K562 (cell line): ENCODE results near the gene DPP8. TPM values are rescaled to one million over a fixed set of nuclear protein-coding genes. Genes with fewer than 3 reads are reported as not detected.

Source experiments
- ATAC-seq: fragments of 200-7000 bp; cut with Tn5 transposase; 3 replicates; pipeline ENCODE4 v1.9.1; 2020; ENCODE audit warnings: moderate library complexity
- BruUV-seq: library from RNA; stranded (reverse); fragments of 400-500 nt; replicated peaks from 2 replicates; lab custom pipeline; 2021; lab: Mats Ljungman, UMichigan
- CTCF ChIA-PET: fragments of 300-600 bp; formaldehyde crosslinking; extraction: SDS; loops from one replicate; lab custom pipeline; 2021; ENCODE audit warnings: low intra/inter-chr PET ratio; lab: Yijun Ruan, JAX
- POLR2A ChIA-PET: fragments of 300-600, 350-650 bp; sonication (Branson Sonifier 250); formaldehyde crosslinking; extraction: SDS; loops from one replicate; lab custom pipeline; 2021; ENCODE audit warnings: antibody characterized with exemption, inconsistent platforms; lab: Yijun Ruan, JAX
- DNase-seq, 4 experiments: peaks; one replicate each; pipeline versions ENCODE4 v3.0.0 to v3.0.0-alpha.2; 2011 to 2018; ENCODE audit warnings: low spot score in 3 of 4, mixed read lengths in 3 of 4; ENCODE audit errors: extremely low read depth in 1 of 4
- FAIRE-seq: peaks from 2 replicates; lab custom pipeline; 2011; peaks lifted over from hg19 to GRCh38; lab: Jason Lieb, UNC
- H2AFZ ChIP-seq: 2 replicates; pipeline ENCODE4 v1.6.0; 2011; ENCODE audit warnings: low read depth, low read length, control low read depth, inconsistent platforms
- H3K27ac ChIP-seq: fragments of 200-600 bp; 3 replicates; pipeline ENCODE4 v1.8.0; 2011; ENCODE audit warnings: low read depth, mild to moderate bottlenecking, control low read depth, inconsistent platforms, low read length, moderate library complexity, mixed read lengths; ENCODE audit errors: extremely low read depth
- H3K27me3 ChIP-seq, 2 experiments: fragments of 300-600 bp in 1 of 2; 2 replicates in 1 of 2; 3 replicates in 1 of 2; pipeline versions ENCODE4 v1.6.0 to v1.8.0; 2011; ENCODE audit warnings: inconsistent platforms in 2 of 2, low read length in 2 of 2, mild to moderate bottlenecking in 1 of 2, mixed read lengths in 1 of 2, moderate library complexity in 1 of 2; ENCODE audit not compliant: control insufficient read depth in 2 of 2, insufficient read depth in 2 of 2
- H3K36me3 ChIP-seq: fragments of 300-600 bp; 3 replicates; pipeline ENCODE4 v1.8.0; 2011; ENCODE audit warnings: mild to moderate bottlenecking, low read length, inconsistent platforms; ENCODE audit not compliant: control insufficient read depth, insufficient read depth
- H3K4me1 ChIP-seq, 2 experiments: fragments of 200-600 bp in 1 of 2; replicated peaks in 1 of 2; 2 replicates in 1 of 2; 3 replicates in 1 of 2; pipeline versions ENCODE4 v1.5.1 to v1.8.0; 2011; ENCODE audit warnings: inconsistent platforms in 2 of 2, low read length in 2 of 2, mild to moderate bottlenecking in 1 of 2, mixed read lengths in 1 of 2, moderate library complexity in 1 of 2; ENCODE audit not compliant: control insufficient read depth in 2 of 2, insufficient read depth in 2 of 2
- H3K4me2 ChIP-seq: 2 replicates; pipeline ENCODE4 v1.6.1; 2011; ENCODE audit warnings: low read length, control low read depth, inconsistent platforms, mixed read lengths; ENCODE audit not compliant: insufficient read depth
- H3K4me3 ChIP-seq: fragments of 200-600 bp; sonication (generic), shearing (Covaris generic); 2 replicates; pipeline ENCODE4 v1.5.1; 2016; ENCODE audit warnings: control low read depth, inconsistent platforms
- H3K79me2 ChIP-seq: fragments of 200-600 bp; 3 replicates; pipeline ENCODE4 v1.8.0; 2011; ENCODE audit warnings: low read length, inconsistent platforms; ENCODE audit not compliant: control insufficient read depth, insufficient read depth
- H3K9ac ChIP-seq, 2 experiments: 2 replicates each; pipeline versions ENCODE4 v1.6.0 to v1.6.1; 2011; ENCODE audit warnings: low read depth in 2 of 2, low read length in 2 of 2, control low read depth in 1 of 2, inconsistent platforms in 1 of 2, mild to moderate bottlenecking in 1 of 2, mixed read lengths in 1 of 2; ENCODE audit not compliant: insufficient read depth in 1 of 2
- H3K9me1 ChIP-seq: one replicate; pipeline ENCODE4 v1.6.0; 2011; ENCODE audit warnings: inconsistent platforms, mild to moderate bottlenecking, low read length, moderate library complexity; ENCODE audit not compliant: control insufficient read depth, insufficient read depth
- H3K9me3 ChIP-seq: replicated peaks from 2 replicates; pipeline ENCODE4 v1.5.1; 2011; ENCODE audit warnings: low read depth, low read length, inconsistent platforms; ENCODE audit not compliant: control insufficient read depth, insufficient read depth
- H4K20me1 ChIP-seq: replicated peaks from 2 replicates; pipeline ENCODE4 v1.6.1; 2011; ENCODE audit warnings: low read length, inconsistent platforms, mixed read lengths; ENCODE audit not compliant: control insufficient read depth, insufficient read depth
- FOXJ3 ChIP-seq: sonication (generic); formaldehyde crosslinking; IDR thresholded peaks from 2 replicates; pipeline ENCODE4 v1.4.0; 2020; ENCODE audit warnings: mild to moderate bottlenecking, missing genetic modification reagents
- FOXK1 ChIP-seq: sonication (generic); formaldehyde crosslinking; IDR thresholded peaks from 2 replicates; pipeline ENCODE4 v1.8.0; 2022; ENCODE audit warnings: missing genetic modification reagents, mild to moderate bottlenecking, borderline replicate concordance
- GTF2B ChIP-seq: IDR thresholded peaks from 2 replicates; pipeline ENCODE4 v1.6.1; 2011; ENCODE audit not compliant: insufficient read length; ENCODE audit errors: extremely low read depth
- KHSRP ChIP-seq: fragments of 450-650 bp; IDR thresholded peaks from 2 replicates; pipeline ENCODE4 v1.6.1; 2017
- MEF2A ChIP-seq: IDR thresholded peaks from 2 replicates; pipeline ENCODE4 v1.6.1; 2011; ENCODE audit warnings: low read depth, mild to moderate bottlenecking, low read length, moderate library complexity; ENCODE audit not compliant: control insufficient read depth
- OTX1 ChIP-seq: fragments of 450-650 bp; formaldehyde crosslinking; IDR thresholded peaks from 2 replicates; pipeline ENCODE4 v1.4.0; 2022; ENCODE audit warnings: mild to moderate bottlenecking
- SMAD2 ChIP-seq: fragments of 150-350 bp; IDR thresholded peaks from 2 replicates; pipeline ENCODE4 v1.6.1; 2014; ENCODE audit warnings: low read depth, mild to moderate bottlenecking, low read length
- STAT6 ChIP-seq: sonication (generic); formaldehyde crosslinking; IDR thresholded peaks from 2 replicates; pipeline ENCODE4 v1.8.1; 2023; ENCODE audit warnings: mild to moderate bottlenecking, missing genetic modification reagents
- ZC3H8 ChIP-seq: fragments of 450-650 bp; IDR thresholded peaks from 2 replicates; pipeline ENCODE4 v1.6.1; 2017
- ZNF696 ChIP-seq: fragments of 250-450 bp; sonication (Bioruptor Pico); conservative IDR thresholded peaks from 2 replicates; pipeline ENCODE4 v1.4.0; 2020; ENCODE audit warnings: mild to moderate bottlenecking, moderate library complexity
- WGBS: fragments of 100-300 bp; shearing (Covaris generic); methylation state at CpG from one replicate; pipeline ENCODE4 v1.1.6; 2016; ENCODE audit warnings: low coverage, mixed read lengths; ENCODE audit not compliant: insufficient coverage; ENCODE audit errors: missing lambda C conversion rate; 5-methylcytosine and 5-hydroxymethylcytosine counted together
- in situ Hi-C: fragments of 300-500 bp; cut with MboI; formaldehyde crosslinking; loops from 4 replicates; pipeline ENCODE4 v1.15.0; 2018; ENCODE audit warnings: inconsistent platforms, mixed read lengths
- intact Hi-C: fragments of 100-400 bp; cut with micrococcal nuclease; formaldehyde crosslinking; loops from 2 replicates; pipeline ENCODE4 v1.14.2; 2022
- polyA plus RNA-seq, 8 experiments: library from polyadenylated mRNA; depleted of rRNA in 4 of 8; stranded (reverse) in 5 of 8; unstranded in 3 of 8; fragments of >200 nt; fragmentation: Nextera tagmentation in 2 of 8; fragmentation: Illumina TruSeq in 1 of 8; extraction: Ambion mirVana in 2 of 8; extraction: Trizol in 1 of 8; gene quantifications; 2 replicates each; pipeline versions ENCODE4 v1.2.1 to v1.2.3, GENCODE V29; 2011 to 2014; ENCODE audit warnings: inconsistent platforms in 1 of 8, missing spikeins in 1 of 8
- total RNA-seq, 7 experiments: library from RNA; depleted of rRNA in 6 of 7; stranded (reverse); fragments of >200 nt in 6 of 7; fragmentation: Illumina TruSeq in 2 of 7; extraction: Trizol in 2 of 7; gene quantifications; 2 replicates each; pipeline versions ENCODE4 v1.2.1 to v1.2.3, GENCODE V29; 2011 to 2021; ENCODE audit warnings: low replicate concordance in 1 of 7
- TF ChIP-seq, protein P1 (sequence below): IDR thresholded peaks from 2 replicates; pipeline ENCODE4 v1.6.1; 2012; ENCODE audit warnings: low read depth, low read length, improper control_type of control experiment, borderline replicate concordance
- TF ChIP-seq, protein P2 (sequence below), 2 experiments: fragments of 450-650 bp; IDR thresholded peaks; 2 replicates each; pipeline ENCODE4 v1.6.1; 2018; ENCODE audit warnings: mild to moderate bottlenecking in 2 of 2, low read depth in 1 of 2; ENCODE audit not compliant: partially characterized antibody in 2 of 2

DPP8 gene
- total and polyA plus RNA-seq, 9 of the 15 experiments (the other 6 are each of a cell fraction or from before 2014, with no cell fraction given) = 5.5 to 36.7 (median 20.7) TPM

DNA sequence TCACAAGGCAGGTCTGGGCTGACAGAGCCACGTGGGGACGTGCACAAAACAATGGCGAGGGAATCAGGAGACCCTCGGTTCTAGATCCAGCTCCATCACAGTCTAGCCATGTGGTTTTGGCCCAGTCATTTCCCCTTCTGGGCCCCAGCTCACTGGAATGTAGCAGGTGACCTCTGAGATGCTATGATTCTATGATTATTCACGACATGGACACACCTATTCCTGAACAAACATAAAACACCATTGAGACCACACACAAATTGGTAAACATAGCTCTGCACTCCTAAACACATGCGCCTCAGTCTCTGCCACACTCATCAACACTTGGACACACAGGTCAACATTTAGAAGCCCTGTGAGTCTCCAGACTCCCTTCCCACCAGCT, 103.7 kb downstream of the DPP8 start:
- Histone ChIP-seq H3K27ac (no peak overlapping the region), H3K4me1 (peaks cover 9 to 14% of the 10 kb centered on the region in 2 experiments; a peak in 4 of 5 replicates), H3K4me3 (no peak overlapping the region), H2AFZ (no peak overlapping the region; the same call in 1 of the 2 replicates), H3K9me1 (no peaks in the 10 kb centered on the region), H3K4me2 (no peak overlapping the region), H4K20me1 (no peaks in the 10 kb centered on the region), H3K9ac (no peak overlapping the region), H3K27me3 (peaks cover 9 to 38% of the 10 kb centered on the region in 2 experiments; a peak in 3 of 5 replicates), H3K9me3 (no peaks in the 10 kb centered on the region), H3K36me3 (no peaks in the 10 kb centered on the region), H3K79me2 (no peaks in the 10 kb centered on the region)
- intact Hi-C loops (no loop called here), in situ Hi-C loops (no loop called here)
- ATAC-seq = no peak
- ChIA-PET POLR2A (interaction anchor here (0.8 to 1.9 kb wide), 6 partner anchors 8 to 1414 kb away, joined by 3 to 7 read pairs (median 4); partner anchors contain the start of genes RNU5B-1 and SPG21), CTCF (no interaction called here)
- no TSS peak for BruUV-seq
- 14% methylated on average over 6 of the region's 6 CpGs for WGBS
- FAIRE-seq = no peak
- no peak for DNase-seq
- TF ChIP-seq, protein P1, sequence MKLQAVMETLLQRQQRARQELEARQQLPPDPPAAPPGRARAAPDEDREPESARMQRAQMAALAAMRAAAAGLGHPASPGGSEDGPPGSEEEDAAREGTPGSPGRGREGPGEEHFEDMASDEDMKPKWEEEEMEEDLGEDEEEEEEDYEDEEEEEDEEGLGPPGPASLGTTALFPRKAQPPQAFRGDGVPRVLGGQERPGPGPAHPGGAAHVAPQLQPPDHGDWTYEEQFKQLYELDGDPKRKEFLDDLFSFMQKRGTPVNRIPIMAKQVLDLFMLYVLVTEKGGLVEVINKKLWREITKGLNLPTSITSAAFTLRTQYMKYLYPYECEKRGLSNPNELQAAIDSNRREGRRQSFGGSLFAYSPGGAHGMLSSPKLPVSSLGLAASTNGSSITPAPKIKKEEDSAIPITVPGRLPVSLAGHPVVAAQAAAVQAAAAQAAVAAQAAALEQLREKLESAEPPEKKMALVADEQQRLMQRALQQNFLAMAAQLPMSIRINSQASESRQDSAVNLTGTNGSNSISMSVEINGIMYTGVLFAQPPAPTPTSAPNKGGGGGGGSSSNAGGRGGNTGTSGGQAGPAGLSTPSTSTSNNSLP = no peak
- no peak for TF ChIP-seq ZNF696 (CRISPR knock-in tag)
- no peak for TF ChIP-seq GTF2B
- no peak for TF ChIP-seq SMAD2
- no peak for TF ChIP-seq FOXJ3
- TF ChIP-seq ZC3H8 = no peak
- TF ChIP-seq OTX1 = no peak
- no peak for TF ChIP-seq KHSRP
- no peak for TF ChIP-seq MEF2A
- no peak for TF ChIP-seq FOXK1 (CRISPR knock-in tag)
- TF ChIP-seq, protein P2, sequence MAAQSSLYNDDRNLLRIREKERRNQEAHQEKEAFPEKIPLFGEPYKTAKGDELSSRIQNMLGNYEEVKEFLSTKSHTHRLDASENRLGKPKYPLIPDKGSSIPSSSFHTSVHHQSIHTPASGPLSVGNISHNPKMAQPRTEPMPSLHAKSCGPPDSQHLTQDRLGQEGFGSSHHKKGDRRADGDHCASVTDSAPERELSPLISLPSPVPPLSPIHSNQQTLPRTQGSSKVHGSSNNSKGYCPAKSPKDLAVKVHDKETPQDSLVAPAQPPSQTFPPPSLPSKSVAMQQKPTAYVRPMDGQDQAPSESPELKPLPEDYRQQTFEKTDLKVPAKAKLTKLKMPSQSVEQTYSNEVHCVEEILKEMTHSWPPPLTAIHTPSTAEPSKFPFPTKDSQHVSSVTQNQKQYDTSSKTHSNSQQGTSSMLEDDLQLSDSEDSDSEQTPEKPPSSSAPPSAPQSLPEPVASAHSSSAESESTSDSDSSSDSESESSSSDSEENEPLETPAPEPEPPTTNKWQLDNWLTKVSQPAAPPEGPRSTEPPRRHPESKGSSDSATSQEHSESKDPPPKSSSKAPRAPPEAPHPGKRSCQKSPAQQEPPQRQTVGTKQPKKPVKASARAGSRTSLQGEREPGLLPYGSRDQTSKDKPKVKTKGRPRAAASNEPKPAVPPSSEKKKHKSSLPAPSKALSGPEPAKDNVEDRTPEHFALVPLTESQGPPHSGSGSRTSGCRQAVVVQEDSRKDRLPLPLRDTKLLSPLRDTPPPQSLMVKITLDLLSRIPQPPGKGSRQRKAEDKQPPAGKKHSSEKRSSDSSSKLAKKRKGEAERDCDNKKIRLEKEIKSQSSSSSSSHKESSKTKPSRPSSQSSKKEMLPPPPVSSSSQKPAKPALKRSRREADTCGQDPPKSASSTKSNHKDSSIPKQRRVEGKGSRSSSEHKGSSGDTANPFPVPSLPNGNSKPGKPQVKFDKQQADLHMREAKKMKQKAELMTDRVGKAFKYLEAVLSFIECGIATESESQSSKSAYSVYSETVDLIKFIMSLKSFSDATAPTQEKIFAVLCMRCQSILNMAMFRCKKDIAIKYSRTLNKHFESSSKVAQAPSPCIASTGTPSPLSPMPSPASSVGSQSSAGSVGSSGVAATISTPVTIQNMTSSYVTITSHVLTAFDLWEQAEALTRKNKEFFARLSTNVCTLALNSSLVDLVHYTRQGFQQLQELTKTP (IDR thresholded peaks at IDR 0.05; ENCODE audit: low read depth in 1 of 2, partially characterized antibody in 2 of 2) = no peak
- no peak for TF ChIP-seq STAT6
